ENCODE data around the gene CROT.

- TF ChIP-seq CTCF (IDR thresholded peaks at IDR 0.05): no peak
- TF ChIP-seq POLR2A (IDR thresholded peaks at IDR 0.05): no peak
These were observed 78.6 kb downstream of the CROT start for GRCh38 chr7:87424075-87424474.

Data from gastroesophageal sphincter (tissue), 3 donors.